SK-N-SH treated with all-trans-retinoic acid at 6 μM for 48 hours (cell line): ENCODE results near the gene UVSSA.

Experiments used
- ARNTL ChIP-seq: fragments of 450-650 bp; formaldehyde crosslinking; IDR thresholded peaks from 2 replicates; pipeline ENCODE4 v1.5.0; 2020; ENCODE audit warnings: low read depth, mild to moderate bottlenecking, moderate library complexity, borderline replicate concordance
- ISL1 ChIP-seq: fragments of 250-450 bp; sonication (Bioruptor Pico); IDR thresholded peaks from 2 replicates; pipeline ENCODE4 v2.1.2; 2022; ENCODE audit warnings: mild to moderate bottlenecking, moderate library complexity
- PATZ1 ChIP-seq: fragments of 250-450 bp; sonication (Bioruptor Pico); IDR thresholded peaks from 2 replicates; pipeline ENCODE4 v1.8.0; 2020; ENCODE audit warnings: mild to moderate bottlenecking, moderate library complexity, borderline replicate concordance
- POU6F1 ChIP-seq: fragments of 250-450 bp; sonication (Bioruptor Pico); IDR thresholded peaks from 2 replicates; pipeline ENCODE4 v1.8.0; 2021; ENCODE audit warnings: low read depth, mild to moderate bottlenecking, moderate library complexity, borderline replicate concordance
- RARB ChIP-seq: fragments of 250-450 bp; sonication (Bioruptor Pico); IDR thresholded peaks from 2 replicates; pipeline ENCODE4 v1.8.0; 2021; ENCODE audit warnings: mild to moderate bottlenecking, moderate library complexity
- TOX ChIP-seq: fragments of 250-450 bp; sonication (Bioruptor Pico); IDR thresholded peaks from 2 replicates; pipeline ENCODE4 v1.8.0; 2021; ENCODE audit warnings: mild to moderate bottlenecking, moderate library complexity, borderline replicate concordance
- ZC3H10 ChIP-seq: fragments of 250-450 bp; sonication (Bioruptor Pico); IDR thresholded peaks from 2 replicates; pipeline ENCODE4 v1.5.1; 2021; ENCODE audit warnings: mild to moderate bottlenecking, moderate library complexity
- ZFP3 ChIP-seq: fragments of 250-450 bp; sonication (Bioruptor Pico); IDR thresholded peaks from 2 replicates; pipeline ENCODE4 v1.5.0; 2020; ENCODE audit warnings: mild to moderate bottlenecking, moderate library complexity
- ZFP30 ChIP-seq: fragments of 450-650 bp; formaldehyde crosslinking; IDR thresholded peaks from 2 replicates; pipeline ENCODE4 v1.5.0; 2022; ENCODE audit warnings: mild to moderate bottlenecking, moderate library complexity
- TF ChIP-seq, protein P1 (sequence below): fragments of 250-450 bp; sonication (Bioruptor Pico); IDR thresholded peaks from 2 replicates; pipeline ENCODE4 v1.5.0; 2020; ENCODE audit warnings: mild to moderate bottlenecking, moderate library complexity

GRCh38 chr4:1396806-1397455 is 49.9 kb downstream of the UVSSA start:
- TF ChIP-seq ARNTL (CRISPR knock-in tag) = no peak
- TF ChIP-seq PATZ1 (CRISPR knock-in tag) = no peak
- no peak for TF ChIP-seq ZC3H10
- no peak for TF ChIP-seq ISL1 (CRISPR knock-in tag)
- no peak for TF ChIP-seq ZFP30
- TF ChIP-seq TOX (CRISPR knock-in tag) = no peak
- no peak for TF ChIP-seq ZFP3 (CRISPR knock-in tag)
- TF ChIP-seq, protein P1, sequence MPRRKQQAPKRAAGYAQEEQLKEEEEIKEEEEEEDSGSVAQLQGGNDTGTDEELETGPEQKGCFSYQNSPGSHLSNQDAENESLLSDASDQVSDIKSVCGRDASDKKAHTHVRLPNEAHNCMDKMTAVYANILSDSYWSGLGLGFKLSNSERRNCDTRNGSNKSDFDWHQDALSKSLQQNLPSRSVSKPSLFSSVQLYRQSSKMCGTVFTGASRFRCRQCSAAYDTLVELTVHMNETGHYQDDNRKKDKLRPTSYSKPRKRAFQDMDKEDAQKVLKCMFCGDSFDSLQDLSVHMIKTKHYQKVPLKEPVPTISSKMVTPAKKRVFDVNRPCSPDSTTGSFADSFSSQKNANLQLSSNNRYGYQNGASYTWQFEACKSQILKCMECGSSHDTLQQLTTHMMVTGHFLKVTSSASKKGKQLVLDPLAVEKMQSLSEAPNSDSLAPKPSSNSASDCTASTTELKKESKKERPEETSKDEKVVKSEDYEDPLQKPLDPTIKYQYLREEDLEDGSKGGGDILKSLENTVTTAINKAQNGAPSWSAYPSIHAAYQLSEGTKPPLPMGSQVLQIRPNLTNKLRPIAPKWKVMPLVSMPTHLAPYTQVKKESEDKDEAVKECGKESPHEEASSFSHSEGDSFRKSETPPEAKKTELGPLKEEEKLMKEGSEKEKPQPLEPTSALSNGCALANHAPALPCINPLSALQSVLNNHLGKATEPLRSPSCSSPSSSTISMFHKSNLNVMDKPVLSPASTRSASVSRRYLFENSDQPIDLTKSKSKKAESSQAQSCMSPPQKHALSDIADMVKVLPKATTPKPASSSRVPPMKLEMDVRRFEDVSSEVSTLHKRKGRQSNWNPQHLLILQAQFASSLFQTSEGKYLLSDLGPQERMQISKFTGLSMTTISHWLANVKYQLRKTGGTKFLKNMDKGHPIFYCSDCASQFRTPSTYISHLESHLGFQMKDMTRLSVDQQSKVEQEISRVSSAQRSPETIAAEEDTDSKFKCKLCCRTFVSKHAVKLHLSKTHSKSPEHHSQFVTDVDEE (CRISPR knock-in tag) = no peak
- TF ChIP-seq POU6F1 (CRISPR knock-in tag) = no peak
- no peak for TF ChIP-seq RARB (CRISPR knock-in tag)
